ENCODE measurements around the gene SFT2D1.

DNA sequence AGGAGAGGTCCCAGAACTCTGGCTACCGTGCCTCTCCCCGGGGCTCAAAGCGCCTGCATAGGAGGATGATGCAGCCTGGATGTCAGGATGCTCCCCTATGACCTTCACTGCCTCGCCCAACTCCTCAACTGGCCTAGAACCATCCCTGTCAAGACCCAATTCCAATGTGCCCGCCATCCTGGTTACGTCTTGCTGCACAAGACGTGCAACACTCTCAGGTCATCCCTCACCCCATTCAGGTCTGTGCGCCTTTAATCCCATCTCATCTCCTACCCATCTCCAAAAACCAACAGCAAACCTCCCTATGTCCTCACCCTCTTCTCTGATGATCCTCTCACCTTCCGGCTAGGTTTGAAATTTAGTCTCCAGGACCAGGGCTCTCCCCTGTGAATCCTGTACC is 3.5 kb downstream of the SFT2D1 start:
- TF ChIP-seq, protein P1, sequence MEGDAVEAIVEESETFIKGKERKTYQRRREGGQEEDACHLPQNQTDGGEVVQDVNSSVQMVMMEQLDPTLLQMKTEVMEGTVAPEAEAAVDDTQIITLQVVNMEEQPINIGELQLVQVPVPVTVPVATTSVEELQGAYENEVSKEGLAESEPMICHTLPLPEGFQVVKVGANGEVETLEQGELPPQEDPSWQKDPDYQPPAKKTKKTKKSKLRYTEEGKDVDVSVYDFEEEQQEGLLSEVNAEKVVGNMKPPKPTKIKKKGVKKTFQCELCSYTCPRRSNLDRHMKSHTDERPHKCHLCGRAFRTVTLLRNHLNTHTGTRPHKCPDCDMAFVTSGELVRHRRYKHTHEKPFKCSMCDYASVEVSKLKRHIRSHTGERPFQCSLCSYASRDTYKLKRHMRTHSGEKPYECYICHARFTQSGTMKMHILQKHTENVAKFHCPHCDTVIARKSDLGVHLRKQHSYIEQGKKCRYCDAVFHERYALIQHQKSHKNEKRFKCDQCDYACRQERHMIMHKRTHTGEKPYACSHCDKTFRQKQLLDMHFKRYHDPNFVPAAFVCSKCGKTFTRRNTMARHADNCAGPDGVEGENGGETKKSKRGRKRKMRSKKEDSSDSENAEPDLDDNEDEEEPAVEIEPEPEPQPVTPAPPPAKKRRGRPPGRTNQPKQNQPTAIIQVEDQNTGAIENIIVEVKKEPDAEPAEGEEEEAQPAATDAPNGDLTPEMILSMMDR (conservative IDR thresholded peaks at IDR 0.05; ENCODE audit: low read depth, low read length): no peak
- TF ChIP-seq MAZ (IDR thresholded peaks at IDR 0.05; ENCODE audit: borderline replicate concordance, low read depth, low read length): no peak
- no peak for TF ChIP-seq RFX5 (IDR thresholded peaks at IDR 0.05; ENCODE audit: low read depth, low read length)
- no peak for TF ChIP-seq RAD21 (IDR thresholded peaks at IDR 0.05; ENCODE audit: low read length)
- no peak for TF ChIP-seq POLR2A (IDR thresholded peaks at IDR 0.05; ENCODE audit: low read depth, low read length)
- TF ChIP-seq FOS (IDR thresholded peaks at IDR 0.05; ENCODE audit: low read depth, low read length): no peak
- TF ChIP-seq MXI1 (IDR thresholded peaks at IDR 0.05; ENCODE audit: borderline replicate concordance, low read depth, low read length): no peak
- TF ChIP-seq, protein P2, sequence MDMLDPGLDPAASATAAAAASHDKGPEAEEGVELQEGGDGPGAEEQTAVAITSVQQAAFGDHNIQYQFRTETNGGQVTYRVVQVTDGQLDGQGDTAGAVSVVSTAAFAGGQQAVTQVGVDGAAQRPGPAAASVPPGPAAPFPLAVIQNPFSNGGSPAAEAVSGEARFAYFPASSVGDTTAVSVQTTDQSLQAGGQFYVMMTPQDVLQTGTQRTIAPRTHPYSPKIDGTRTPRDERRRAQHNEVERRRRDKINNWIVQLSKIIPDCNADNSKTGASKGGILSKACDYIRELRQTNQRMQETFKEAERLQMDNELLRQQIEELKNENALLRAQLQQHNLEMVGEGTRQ (IDR thresholded peaks at IDR 0.05; ENCODE audit: low read depth, low read length): no peak
- no peak for TF ChIP-seq RCOR1 (IDR thresholded peaks at IDR 0.05; ENCODE audit: insufficient replicate concordance, low read length)
- TF ChIP-seq, protein P3, sequence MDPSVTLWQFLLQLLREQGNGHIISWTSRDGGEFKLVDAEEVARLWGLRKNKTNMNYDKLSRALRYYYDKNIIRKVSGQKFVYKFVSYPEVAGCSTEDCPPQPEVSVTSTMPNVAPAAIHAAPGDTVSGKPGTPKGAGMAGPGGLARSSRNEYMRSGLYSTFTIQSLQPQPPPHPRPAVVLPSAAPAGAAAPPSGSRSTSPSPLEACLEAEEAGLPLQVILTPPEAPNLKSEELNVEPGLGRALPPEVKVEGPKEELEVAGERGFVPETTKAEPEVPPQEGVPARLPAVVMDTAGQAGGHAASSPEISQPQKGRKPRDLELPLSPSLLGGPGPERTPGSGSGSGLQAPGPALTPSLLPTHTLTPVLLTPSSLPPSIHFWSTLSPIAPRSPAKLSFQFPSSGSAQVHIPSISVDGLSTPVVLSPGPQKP (IDR thresholded peaks at IDR 0.05; ENCODE audit: borderline replicate concordance, low read depth, low read length): no peak
